HepG2 (cell line): ENCODE results near the gene KIF22. TPM values are rescaled to one million over a fixed set of nuclear protein-coding genes. Genes with fewer than 3 reads are reported as not detected.
A peak's percentile ranks its signal among the peaks of the same experiment; 100 is the strongest.

ENCODE experiments used
- ARHGAP35 ChIP-seq: sonication (generic); formaldehyde crosslinking; IDR thresholded peaks from 2 replicates; pipeline ENCODE4 v1.9.0; 2022; ENCODE audit warnings: mild to moderate bottlenecking, inconsistent platforms, moderate library complexity, missing genetic modification reagents, borderline replicate concordance
- CC2D1A ChIP-seq: sonication (generic); formaldehyde crosslinking; IDR thresholded peaks from 2 replicates; pipeline ENCODE4 v1.8.1; 2023; ENCODE audit warnings: mild to moderate bottlenecking, missing genetic modification reagents
- FOXM1 ChIP-seq: sonication (generic); formaldehyde crosslinking; IDR thresholded peaks from 2 replicates; pipeline ENCODE4 v1.5.0; 2020; ENCODE audit warnings: missing genetic modification reagents
- FOXO4 ChIP-seq: sonication (generic); formaldehyde crosslinking; conservative IDR thresholded peaks from 2 replicates; pipeline ENCODE4 v1.8.1; 2023; ENCODE audit warnings: missing genetic modification reagents
- GABPB1 ChIP-seq: IDR thresholded peaks from 2 replicates; pipeline ENCODE4 v1.6.1; 2016; ENCODE audit warnings: mild to moderate bottlenecking, missing genetic modification reagents, moderate library complexity, missing compliant biosample characterization
- IRF1 ChIP-seq: sonication (generic); formaldehyde crosslinking; IDR thresholded peaks from 2 replicates; pipeline ENCODE4 v1.4.0; 2020; ENCODE audit warnings: low read depth, mild to moderate bottlenecking, missing genetic modification reagents
- KDM2A ChIP-seq: sonication (generic); formaldehyde crosslinking; IDR thresholded peaks from 2 replicates; pipeline ENCODE4 v1.4.0; 2020; ENCODE audit warnings: low read depth, missing genetic modification reagents, borderline replicate concordance
- KMT2A ChIP-seq: sonication (generic); formaldehyde crosslinking; IDR thresholded peaks from 2 replicates; pipeline ENCODE4 v1.4.0; 2020; ENCODE audit warnings: missing genetic modification reagents
- LCORL ChIP-seq, 2 experiments: fragments of 450-650 bp in 1 of 2; sonication (generic) in 1 of 2; formaldehyde crosslinking in 1 of 2; IDR thresholded peaks; 2 replicates each; pipeline versions ENCODE4 v1.5.0 to v1.6.1; 2017 to 2020; ENCODE audit warnings: antibody characterized with exemption in 1 of 2, missing genetic modification reagents in 1 of 2
- MTF1 ChIP-seq: sonication (generic); formaldehyde crosslinking; IDR thresholded peaks from 2 replicates; pipeline ENCODE4 v1.5.0; 2020; ENCODE audit warnings: missing genetic modification reagents
- MZF1 ChIP-seq: sonication (generic); formaldehyde crosslinking; IDR thresholded peaks from 2 replicates; pipeline ENCODE4 v1.8.1; 2023; ENCODE audit warnings: mild to moderate bottlenecking, missing genetic modification reagents, borderline replicate concordance
- SRSF4 ChIP-seq: fragments of 200-400 bp; formaldehyde crosslinking; IDR thresholded peaks from one replicate; pipeline ENCODE4 v1.6.1; 2018; ENCODE audit warnings: mild to moderate bottlenecking, low read depth, low read length, moderate library complexity; ENCODE audit not compliant: poor library complexity, severe bottlenecking
- XRCC5 ChIP-seq: fragments of 200-400 bp; formaldehyde crosslinking; optimal IDR thresholded peaks from 2 replicates; pipeline ENCODE3; 2017; ENCODE audit warnings: mild to moderate bottlenecking, low read length
- ZNF136 ChIP-seq: sonication (generic); formaldehyde crosslinking; IDR thresholded peaks from 2 replicates; pipeline ENCODE4 v1.8.1; 2022; ENCODE audit warnings: low read depth, mild to moderate bottlenecking, moderate library complexity, missing genetic modification reagents
- ZNF33B ChIP-seq: sonication (generic); formaldehyde crosslinking; IDR thresholded peaks from 2 replicates; pipeline ENCODE4 v1.5.1; 2020; ENCODE audit warnings: mild to moderate bottlenecking, missing genetic modification reagents
- ZNF597 ChIP-seq: sonication (generic); formaldehyde crosslinking; IDR thresholded peaks from 2 replicates; pipeline ENCODE4 v1.5.0; 2020; ENCODE audit warnings: missing genetic modification reagents
- polyA plus RNA-seq, 8 experiments: library from polyadenylated mRNA; depleted of rRNA in 3 of 8; stranded (reverse) in 7 of 8; unstranded in 1 of 8; fragments of >200 nt; fragmentation: Illumina TruSeq in 4 of 8; extraction: Trizol in 4 of 8; gene quantifications; 2 replicates each; pipeline versions ENCODE4 v1.2.1 to v1.2.3, GENCODE V29; 2011 to 2016; ENCODE audit warnings: low read depth in 4 of 8, missing spikeins in 1 of 8, mixed read lengths in 1 of 8; ENCODE audit not compliant: insufficient read depth in 1 of 8
- total RNA-seq, 5 experiments: library from RNA; depleted of rRNA; stranded (reverse); fragments of >200 nt; fragmentation: Illumina TruSeq; extraction: Trizol; gene quantifications; 2 replicates each; pipeline ENCODE4 v1.2.3, GENCODE V29; 2016; ENCODE audit warnings: low read depth in 1 of 5
- TF ChIP-seq, protein P1 (sequence below): IDR thresholded peaks from 2 replicates; pipeline ENCODE4 v1.6.1; 2016; ENCODE audit warnings: control low read depth
- TF ChIP-seq, protein P2 (sequence below): IDR thresholded peaks from 2 replicates; pipeline ENCODE4 v1.6.1; 2016; ENCODE audit warnings: missing genetic modification reagents, missing compliant biosample characterization

Gene KIF22
- total and polyA plus RNA-seq, 2 of the 13 experiments (the other 11 are each of a cell fraction or from before 2014, with no cell fraction given), result 95.8 to 118 TPM

GRCh38 chr16:29809850-29810698 is 19.5 kb downstream of the KIF22 start (continued):
- no peak for TF ChIP-seq MTF1 (CRISPR knock-in tag)
- TF ChIP-seq SRSF4, result no peak
- TF ChIP-seq ZNF136, result no peak
- TF ChIP-seq MZF1 (CRISPR knock-in tag), result no peak
- TF ChIP-seq, protein P1, sequence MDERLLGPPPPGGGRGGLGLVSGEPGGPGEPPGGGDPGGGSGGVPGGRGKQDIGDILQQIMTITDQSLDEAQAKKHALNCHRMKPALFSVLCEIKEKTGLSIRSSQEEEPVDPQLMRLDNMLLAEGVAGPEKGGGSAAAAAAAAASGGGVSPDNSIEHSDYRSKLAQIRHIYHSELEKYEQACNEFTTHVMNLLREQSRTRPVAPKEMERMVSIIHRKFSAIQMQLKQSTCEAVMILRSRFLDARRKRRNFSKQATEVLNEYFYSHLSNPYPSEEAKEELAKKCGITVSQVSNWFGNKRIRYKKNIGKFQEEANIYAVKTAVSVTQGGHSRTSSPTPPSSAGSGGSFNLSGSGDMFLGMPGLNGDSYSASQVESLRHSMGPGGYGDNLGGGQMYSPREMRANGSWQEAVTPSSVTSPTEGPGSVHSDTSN (CRISPR knock-in tag), result no peak
- TF ChIP-seq ARHGAP35, result 0 out of 2 replicates have a peak, but pooled peaks have one; percentile 13
- no peak for TF ChIP-seq KMT2A (CRISPR knock-in tag)
- TF ChIP-seq IRF1 (CRISPR knock-in tag), result no peak
- no peak for TF ChIP-seq XRCC5
- TF ChIP-seq, protein P2, sequence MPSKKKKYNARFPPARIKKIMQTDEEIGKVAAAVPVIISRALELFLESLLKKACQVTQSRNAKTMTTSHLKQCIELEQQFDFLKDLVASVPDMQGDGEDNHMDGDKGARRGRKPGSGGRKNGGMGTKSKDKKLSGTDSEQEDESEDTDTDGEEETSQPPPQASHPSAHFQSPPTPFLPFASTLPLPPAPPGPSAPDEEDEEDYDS, result no peak
- no peak for TF ChIP-seq ZNF597 (CRISPR knock-in tag)
- TF ChIP-seq ZNF33B (CRISPR knock-in tag), result no peak
- no peak for TF ChIP-seq CC2D1A (CRISPR knock-in tag)
- TF ChIP-seq GABPB1 (CRISPR knock-in tag), result no peak
- TF ChIP-seq FOXM1 (CRISPR knock-in tag), result no peak
- TF ChIP-seq LCORL (IDR thresholded peaks at IDR 0.05), result no peak
- no peak for TF ChIP-seq LCORL (CRISPR knock-in tag; IDR thresholded peaks at IDR 0.05)
- TF ChIP-seq KDM2A, result no peak
- no peak for TF ChIP-seq FOXO4 (CRISPR knock-in tag)
